Measurements from ENCODE around the gene IMPDH2.

DNA sequence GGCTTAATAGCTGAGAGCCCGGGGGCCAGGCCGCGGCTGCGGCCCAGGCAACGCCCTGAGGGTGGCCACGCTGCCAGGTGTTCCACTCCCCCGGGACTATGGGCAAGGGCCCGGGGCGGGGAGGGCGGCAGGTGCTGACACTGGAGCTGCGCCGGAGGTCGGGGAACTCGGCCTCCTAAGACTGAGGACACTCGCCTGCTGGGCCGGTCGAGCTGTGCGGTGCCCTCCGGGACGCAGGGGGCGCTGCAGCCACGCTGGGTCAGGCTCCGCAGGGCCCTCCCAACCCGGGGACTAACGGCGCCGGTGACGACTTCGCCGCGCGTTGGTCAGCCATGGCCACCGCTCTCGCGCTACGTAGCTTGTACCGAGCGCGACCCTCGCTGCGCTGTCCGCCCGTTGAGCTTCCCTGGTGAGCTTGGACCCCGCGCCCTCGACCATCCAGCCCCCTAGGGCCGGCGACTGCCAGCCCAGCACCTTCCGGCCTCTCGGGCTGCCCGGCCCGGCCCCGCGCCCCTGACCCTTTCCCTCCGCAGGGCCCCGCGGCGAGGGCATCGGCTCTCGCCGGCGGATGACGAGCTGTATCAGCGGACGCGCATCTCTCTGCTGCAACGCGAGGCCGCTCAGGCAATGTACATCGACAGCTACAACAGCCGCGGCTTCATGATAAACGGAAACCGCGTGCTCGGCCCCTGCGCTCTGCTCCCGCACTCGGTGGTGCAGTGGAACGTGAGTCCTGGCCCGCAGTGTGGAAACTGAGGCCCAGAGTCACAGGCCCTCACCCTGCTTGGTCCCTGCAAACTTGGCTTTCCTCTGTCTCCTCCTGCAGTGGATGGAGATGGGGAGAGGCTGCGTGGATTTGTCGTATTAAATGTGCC, 7.1 kb downstream of the IMPDH2 start, which contains the start of gene NDUFAF3:
- TF ChIP-seq SP1 (IDR thresholded peaks at IDR 0.05; ENCODE audit: low read depth) (no peak), CBX3 (IDR thresholded peaks at IDR 0.05; ENCODE audit: low read depth) (no peak), TCF7L2 (IDR thresholded peaks at IDR 0.05; ENCODE audit: borderline replicate concordance, extremely low read depth, insufficient read depth, insufficient read length) (no peak)

Data from HCT116 (cell line).